HG03575 (cell line): ENCODE measurements around the gene FRMD3.

ENCODE experiments used
- ATAC-seq: cut with Tn5 transposase; IDR thresholded peaks from one replicate; pipeline ENCODE4 v1.9.1; 2021; ENCODE audit not compliant: unreplicated experiment, insufficient number of reproducible peaks, low FRiP score; ENCODE audit errors: extremely low read depth

The FRMD3 gene

DNA sequence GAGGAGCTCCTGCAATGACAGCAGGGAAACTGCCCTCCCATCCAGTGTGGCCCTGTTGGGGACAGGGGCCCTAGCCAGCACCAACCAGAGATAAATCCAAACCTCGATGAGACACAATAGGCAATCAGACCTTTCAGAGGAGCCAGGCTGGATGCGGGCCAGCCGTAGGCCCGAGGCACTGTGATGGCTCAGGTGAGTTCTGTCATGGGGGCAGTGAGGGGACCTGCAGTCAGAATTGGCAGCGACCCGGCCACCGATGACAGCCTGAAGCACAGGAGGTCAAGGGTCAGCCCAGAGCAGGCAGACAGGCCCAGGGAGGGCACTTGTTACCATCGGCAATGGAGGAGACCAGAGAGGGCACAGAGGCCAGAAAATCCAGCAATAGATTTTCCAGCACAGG, 90.8 kb downstream of the FRMD3 start:
- ATAC-seq, result no peak

DNA sequence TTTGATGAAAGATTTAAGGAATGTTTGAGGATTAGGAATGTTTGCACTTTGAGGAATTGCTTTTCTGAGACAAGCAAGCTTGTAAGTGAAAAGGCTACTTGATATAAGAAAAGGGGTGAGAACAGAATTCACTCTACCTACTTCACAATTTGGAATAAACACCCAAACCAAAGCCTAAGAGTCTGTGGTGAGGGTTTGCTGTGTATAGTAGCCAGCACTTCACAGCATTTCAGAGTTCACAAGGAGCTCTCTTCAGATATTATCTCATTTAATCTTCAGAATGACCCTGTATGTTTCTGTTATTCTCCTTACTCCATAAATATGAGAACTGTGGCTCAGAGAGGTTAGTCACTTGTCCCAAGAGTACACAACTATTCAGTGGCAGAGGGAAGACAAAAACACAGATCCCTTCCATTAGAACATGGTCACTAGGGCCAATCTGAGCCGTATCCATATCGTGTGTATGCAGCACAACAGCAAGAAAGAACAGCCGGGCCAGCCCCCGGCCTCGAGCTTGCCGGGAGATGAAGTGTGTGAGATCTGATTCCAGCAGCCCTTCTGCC, 92.4 kb downstream of the FRMD3 start:
- no peak for ATAC-seq

DNA sequence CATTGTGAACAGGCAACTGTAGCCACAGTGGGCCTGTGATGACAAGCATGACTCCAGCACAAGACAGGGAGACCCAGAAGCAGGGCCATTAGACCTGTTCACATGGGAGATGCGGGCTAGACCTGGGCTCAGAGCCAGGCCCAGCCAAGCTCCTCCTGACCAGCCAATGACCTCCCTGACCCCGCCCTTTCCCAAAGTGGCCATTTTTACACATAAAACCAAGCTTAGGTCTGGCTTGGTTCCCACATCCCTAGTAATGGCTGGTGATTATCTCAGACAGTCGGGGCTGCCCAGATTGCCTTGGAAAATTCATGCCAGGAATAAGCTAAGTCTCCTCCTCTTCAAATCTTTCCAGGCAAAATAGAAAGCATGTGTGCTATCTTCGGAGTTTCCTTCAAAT, 94.1 kb downstream of the FRMD3 start:
- ATAC-seq, result no peak

DNA sequence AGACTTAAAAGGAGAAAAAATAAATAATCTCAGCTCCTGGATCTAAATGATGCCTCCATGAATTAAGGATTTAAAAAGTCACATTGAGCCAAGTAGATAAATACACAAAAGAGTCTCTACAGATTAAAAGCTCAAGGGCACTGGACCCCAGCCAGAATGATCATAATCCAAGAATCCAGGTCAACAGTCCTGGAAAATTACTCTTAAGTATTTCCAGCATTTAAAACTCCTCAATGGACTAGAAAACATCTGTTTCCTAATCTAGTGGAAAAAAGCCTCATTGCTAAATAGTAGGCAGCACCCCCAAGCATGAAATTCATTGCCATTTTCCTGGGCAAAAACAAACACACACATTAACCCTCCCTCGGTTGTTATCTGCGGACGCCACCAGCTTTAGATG, 96.8 kb downstream of the FRMD3 start:
- no peak for ATAC-seq

DNA sequence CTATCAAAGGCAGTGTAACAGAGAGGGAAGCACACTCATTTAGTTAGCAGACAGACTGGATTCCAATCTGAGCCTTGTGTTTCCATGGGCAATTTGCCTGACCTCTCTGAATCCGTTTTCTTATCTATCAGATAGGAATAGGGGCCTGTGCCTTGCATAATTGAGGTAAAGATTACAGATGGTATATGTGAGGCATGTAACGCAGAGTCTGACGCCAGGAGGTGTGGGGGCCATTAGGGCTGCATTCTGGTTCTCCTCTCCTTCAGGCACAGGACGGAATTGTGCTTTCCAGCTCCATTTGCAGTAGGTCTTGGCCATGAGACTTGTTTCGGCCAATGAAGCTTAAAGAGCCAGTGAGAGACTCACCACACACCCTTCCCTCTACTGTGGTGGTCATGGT, 97.6 kb downstream of the FRMD3 start:
- ATAC-seq, result no peak

DNA sequence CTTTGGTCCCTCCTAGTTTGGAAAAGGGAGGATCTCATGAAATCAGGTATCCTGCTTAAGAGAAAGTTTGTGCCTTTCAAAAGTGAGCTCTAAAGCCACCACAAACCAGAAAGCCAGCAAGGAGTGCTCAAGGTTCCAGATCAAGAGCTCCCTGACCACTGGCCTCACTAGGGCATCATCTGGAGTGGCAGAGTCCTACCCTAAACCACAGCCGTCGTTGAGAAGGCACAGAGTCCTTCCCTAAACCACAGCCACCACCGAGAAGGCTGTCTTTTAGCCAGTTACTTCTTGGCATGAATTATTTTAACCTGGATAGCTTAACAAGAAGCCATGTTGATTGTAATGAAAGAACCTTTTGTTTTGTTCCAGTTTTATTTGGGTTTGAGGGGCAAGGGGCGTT, 102.9 kb downstream of the FRMD3 start:
- ATAC-seq, result no peak

DNA sequence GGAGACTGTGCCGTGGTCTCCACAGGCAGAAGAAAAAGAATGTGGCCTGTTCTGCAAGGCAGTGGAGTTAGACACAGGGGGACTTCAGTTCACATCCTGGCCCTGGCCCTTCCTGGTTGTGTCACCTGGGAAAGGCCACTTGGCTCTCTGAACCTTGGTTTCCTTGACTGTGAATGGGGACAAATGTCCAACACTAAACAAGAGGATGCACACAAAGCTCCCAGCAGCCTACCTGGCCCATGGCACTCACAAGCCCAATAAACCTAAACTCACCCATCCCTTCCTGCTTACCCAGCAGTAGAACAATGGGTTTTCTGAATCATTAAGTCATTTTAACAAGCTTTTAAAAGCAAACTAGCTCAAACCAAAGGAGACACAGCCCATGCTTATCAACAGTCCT, 103.9 kb downstream of the FRMD3 start:
- no peak for ATAC-seq

DNA sequence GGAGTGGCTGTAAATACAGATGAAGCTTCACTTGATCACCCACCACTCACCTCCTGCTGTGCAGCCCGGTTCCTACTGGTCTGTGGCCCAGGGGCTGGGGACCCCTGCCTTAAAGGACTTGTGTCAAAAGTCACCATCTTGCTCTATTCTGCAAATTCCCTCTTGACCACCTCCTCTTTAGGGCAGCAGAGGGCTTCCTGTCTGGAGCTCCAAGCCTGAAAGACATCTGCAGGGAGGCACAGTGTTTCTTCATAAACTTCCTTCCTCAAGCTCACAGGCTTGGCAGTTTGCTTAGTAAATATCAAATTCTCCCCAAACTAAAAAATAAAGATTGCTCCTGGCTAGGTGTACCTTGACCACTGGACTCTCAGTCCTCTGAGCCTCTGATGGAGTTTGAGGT, 104.4 kb downstream of the FRMD3 start:
- ATAC-seq, result no peak

DNA sequence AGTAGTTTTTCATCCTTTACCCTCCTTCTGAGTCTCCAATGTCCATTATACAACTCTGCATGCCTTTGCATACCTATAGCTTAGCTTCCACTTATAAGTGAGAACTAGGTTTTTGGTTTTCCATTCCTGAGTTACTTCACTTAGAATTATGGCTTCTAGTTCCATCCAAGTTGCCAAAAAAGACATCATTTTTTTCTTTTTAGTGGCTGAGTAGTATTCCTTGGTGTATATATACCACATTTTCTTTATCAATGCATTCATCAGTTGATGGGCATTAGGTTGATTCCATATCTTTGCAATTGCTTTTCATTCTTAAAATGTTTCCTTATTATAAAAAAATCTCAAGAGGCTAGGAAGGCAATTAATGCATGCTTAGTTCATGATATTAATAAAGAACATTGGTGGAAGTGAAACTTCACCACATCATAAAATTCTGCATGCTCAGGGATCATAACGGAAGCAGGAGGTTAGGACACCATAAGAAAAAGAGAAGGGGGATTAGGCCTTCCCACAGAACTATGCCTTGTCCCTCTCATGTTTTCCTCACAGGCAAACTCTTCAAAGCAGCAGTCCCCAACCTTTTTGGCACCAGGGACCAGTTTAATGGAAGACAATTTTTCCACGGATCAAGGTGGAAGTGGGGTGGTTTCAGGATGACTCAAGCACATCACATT, 105.2 kb downstream of the FRMD3 start:
- no peak for ATAC-seq

DNA sequence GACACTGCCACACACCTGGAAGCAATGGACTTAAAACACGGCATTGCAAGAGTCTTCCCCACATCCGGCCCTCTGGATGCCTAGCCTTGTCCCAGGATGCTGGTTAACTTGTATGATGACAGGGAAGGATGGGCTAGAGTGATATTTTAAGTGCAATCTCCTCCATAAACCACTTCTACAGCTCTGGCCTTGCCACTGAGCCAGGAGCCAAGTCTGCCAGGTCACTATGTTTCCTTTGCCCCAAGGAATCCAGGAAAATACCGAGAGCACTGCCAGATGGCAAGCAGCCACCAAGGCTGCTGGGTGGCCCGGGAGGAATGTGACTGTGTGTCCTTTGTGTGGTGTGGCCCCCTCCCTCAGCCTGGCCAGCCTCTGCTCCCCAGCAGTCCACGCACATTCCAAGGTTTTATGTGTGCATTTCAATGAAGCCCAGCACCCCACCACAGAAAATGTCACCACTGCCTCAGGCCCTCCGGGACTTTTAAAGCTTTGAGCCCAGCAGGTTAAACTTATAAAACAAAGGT, 106.0 kb downstream of the FRMD3 start:
- ATAC-seq, result no peak

DNA sequence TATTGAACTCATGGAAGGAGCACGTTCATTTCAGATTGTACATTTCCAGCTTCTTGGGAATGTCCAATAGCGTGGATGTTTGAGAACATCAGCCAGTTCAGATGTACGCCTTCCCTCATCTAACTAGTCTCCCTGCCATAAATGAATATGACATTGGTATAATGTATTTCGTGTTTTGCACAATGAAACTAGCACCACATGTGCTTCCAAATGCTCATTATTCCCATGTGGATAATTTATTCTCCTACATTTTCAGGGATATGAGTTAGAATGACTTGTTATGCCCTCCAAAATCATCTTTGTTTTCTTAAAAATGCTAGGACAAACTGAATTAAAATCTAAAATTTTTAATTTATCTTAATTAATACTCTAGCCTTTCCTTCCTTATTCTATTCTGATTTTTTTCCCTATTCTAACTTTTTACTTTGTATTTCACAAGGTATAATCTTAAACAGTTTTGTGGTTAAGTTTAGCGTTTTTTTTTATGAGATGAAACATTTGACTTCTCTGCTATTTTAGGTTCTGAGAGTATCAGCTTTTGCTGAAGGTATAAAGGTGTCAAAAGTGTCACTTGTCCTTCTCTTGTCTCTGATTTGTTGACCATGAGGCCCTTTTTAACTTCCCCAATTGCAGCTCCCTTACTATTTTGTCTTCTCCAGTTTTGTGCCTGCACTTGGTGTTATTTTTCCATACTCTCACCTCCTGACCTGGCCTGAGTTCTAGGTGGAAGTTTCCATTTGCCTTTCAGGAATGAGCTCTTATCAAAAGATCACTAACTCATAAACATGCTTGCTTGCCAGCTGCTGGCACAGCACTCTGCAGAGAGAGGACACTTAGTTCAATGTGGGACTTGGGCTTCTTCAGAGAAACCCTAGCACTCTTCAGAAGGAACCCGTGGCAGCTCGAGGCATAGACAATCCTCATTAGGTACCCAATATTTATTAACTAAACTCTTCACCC, 106.8 kb downstream of the FRMD3 start:
- ATAC-seq, result no peak

DNA sequence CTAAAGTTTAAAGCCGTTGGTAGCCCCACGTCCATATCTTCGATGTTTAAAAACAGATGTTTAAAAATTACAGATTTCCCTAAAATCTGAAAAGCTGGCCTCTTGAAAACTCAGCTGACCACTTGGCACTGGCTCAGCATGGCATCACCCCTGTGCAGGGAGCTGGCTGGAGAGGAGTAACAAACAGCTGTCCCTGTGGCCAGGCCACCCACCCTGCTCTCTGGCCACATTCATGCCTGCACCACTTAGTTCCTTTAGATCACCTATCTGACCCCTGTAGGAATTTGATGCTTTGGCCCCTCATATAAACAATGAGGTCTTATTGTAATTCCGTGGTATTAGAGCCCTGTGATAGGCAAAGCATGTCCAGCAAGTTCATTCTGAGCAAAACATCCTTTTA, 107.5 kb downstream of the FRMD3 start:
- ATAC-seq, result no peak

DNA sequence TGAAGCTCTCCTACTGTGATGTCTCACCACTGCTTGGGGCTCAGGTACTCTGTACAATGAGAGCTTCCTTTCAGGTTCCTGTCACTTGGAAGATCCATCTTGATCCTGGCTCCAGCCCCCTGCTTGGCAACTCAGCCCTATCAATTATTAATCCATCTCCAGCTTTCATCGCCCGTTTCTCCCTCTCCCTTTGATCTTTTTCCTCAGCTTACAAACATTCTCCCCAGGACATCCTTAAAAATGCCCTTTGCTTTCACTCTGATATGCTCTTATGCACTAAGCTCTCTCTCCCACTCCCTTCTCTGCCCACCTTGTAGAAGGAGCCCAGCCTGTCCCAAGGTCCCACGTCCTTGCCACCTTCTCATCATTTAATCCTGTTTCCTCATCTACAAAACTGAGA, 109.0 kb downstream of the FRMD3 start:
- ATAC-seq, result no peak

DNA sequence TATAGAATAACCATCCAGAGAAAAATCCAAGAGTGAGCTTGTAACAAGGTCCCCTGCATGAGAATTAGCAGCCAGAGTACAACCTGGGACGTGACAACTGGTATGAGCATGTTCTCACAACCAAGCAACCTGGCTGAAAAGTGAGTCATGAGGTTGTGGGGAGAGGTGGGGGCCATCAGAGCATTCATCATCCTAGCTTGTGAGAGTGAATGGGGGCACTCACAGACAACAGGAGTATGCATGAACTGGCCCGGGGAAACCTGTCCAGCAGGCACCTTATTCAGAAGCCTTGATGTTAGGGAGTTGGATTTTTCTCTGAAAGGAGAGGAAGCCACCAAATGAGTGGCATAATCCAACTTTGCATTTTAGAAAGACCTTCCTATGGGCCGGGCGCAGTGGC, 113.0 kb downstream of the FRMD3 start:
- ATAC-seq, result no peak

DNA sequence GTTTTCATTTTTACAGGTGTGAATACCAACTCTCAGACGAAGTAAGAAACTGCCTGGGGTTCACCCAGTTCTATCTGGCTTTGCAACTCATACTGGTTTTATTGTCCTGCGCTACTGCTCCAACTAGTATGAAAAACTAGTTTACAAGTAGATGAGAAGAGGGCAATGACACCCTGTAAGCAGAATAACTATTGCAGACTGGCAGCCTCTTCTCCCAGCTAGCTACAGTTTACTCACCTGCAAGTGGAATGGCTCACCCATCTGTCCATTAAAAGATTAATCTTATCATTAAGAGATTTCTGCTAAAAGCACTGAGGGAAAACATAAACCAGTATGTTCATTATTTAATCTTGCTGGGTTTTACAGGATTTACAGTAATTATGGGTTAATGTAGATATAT, 113.4 kb downstream of the FRMD3 start:
- ATAC-seq, result no peak

DNA sequence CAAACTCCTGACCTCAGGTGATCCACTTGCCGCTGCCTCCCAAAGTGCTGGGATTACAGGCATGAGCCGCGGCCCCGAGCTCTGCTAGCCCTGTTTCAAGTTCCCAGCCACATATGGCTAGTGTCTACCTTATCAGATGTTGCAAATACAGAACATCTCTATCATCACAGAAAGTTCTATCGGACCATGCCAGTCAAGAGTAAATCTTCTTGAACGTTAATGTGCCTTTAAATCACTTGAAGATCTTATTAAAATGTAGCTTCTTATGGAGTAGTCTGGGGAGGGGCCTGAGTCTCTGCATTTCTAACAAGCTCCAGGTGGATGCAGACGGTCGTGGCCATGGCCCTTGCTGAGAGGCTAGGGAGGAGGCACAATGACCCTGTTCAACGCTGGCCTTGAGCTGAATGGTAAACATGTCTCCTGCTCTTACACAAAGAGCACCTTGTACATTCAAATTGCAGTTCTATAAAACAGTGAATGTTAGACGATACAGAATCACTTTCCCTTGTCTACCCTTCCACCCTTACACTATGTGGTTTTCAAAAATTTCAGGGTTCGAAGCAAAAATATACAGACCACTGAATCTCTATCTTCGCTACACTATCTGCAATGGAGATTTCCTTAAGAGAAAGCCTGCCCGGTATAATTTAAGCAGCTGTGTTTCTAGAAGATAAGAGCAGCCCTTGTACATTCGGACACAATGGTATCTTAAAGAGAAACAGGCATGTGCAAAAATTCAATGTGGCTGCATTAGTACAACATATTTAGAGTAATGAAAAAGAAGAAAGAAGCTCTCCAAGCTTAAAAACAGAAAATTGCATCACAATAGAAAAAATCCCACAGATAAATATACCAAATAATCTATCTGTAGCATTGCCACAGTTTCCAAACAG, 114.1 kb downstream of the FRMD3 start:
- no peak for ATAC-seq

DNA sequence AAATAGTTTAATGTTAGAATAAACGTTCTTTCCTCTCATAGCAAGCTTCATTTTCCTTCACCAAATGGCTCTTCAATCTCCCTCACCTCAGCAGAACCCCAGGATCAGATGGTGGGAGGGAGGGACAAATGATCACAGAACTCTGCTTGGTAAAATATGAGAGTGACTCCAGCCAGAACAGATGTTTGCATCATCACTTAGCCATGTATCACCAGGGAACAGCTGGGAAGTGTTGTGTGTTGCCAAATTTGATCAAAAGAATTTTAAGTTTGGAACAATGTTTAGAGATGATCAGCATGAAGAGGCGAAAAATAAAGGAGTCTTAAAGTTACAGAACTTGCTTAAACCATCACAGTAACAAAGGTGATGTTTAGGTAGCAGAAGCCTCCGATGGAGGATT, 115.7 kb downstream of the FRMD3 start:
- no peak for ATAC-seq

DNA sequence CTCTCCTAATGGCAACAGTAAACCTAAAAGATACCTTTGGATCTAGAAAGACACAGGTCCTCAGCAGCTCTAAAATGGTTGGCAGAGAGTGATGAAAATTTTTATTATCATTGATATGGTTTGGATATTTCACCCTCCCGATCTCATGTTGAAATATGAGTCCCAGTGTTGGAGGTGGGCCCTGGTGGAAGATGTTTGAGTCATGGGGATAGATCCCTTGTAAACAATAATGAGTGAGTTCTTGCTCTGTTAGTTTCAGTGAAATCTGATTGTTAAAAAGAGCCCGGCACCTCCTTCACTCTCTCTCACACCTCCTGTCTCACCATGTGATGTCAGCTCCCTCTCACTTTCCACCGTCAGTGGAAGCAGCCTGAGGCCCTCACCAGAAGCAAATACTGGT, 117.7 kb downstream of the FRMD3 start:
- ATAC-seq, result no peak

DNA sequence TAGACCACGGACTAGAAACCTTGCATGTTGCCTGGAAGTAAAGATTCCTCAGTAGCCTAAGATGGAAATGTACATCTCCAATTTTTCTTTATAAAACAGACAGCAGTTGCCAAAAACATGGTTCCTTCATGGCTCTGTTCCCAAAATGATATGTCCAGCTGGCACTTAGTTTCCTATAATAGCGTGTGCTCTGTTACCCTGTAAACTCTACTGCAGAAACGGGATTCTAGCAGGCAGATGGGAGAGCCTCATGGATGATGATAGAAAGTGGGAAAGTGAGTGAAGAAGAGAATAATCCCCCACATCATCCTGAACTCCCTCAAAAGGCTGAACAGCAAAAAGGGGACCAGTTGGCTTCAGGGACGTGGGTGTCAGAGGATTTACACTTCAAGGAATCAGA, 118.2 kb downstream of the FRMD3 start:
- no peak for ATAC-seq
